HG02884 (cell line): ENCODE data around the gene FBLN1.
"Not testable (repeated sequence)": the region's sequence is repeated elsewhere in the genome, so short reads cannot be mapped to it uniquely, and the experiment has no call there.

Source experiments
- ATAC-seq: cut with Tn5 transposase; IDR thresholded peaks from one replicate; pipeline ENCODE4 v1.9.1; 2021; ENCODE audit warnings: mild to moderate bottlenecking, moderate library complexity; ENCODE audit not compliant: unreplicated experiment

The FBLN1 gene

GRCh38 chr22:45502215-45503049, at the start of gene FBLN1:
Gene FBLN1, plus strand, starts transcription at chr22:45502883. Its CDS starts 103 bp downstream, at chr22:45502986.
- no peak for ATAC-seq

GRCh38 chr22:45453764-45454163, 48.9 kb upstream of the FBLN1 start:
- ATAC-seq: no peak

GRCh38 chr22:45454275-45454674, 48.4 kb upstream of the FBLN1 start:
- ATAC-seq: no peak

- no peak for ATAC-seq
These were observed 47.5 kb upstream of the FBLN1 start for GRCh38 chr22:45455212-45455611.

GRCh38 chr22:45455621-45456020, 47.1 kb upstream of the FBLN1 start:
- no peak for ATAC-seq

- no peak for ATAC-seq
These were observed 45.9 kb upstream of the FBLN1 start for GRCh38 chr22:45456811-45457210.

- no peak for ATAC-seq
These were observed 44.2 kb upstream of the FBLN1 start for GRCh38 chr22:45458532-45458931.

GRCh38 chr22:45459235-45459634, 43.4 kb upstream of the FBLN1 start:
- ATAC-seq: no peak

GRCh38 chr22:45460288-45461109, 42.2 kb upstream of the FBLN1 start:
- no peak for ATAC-seq

GRCh38 chr22:45462034-45462655, 40.5 kb upstream of the FBLN1 start:
- no peak for ATAC-seq

GRCh38 chr22:45463691-45464090, 39.0 kb upstream of the FBLN1 start:
- ATAC-seq: not testable (repeated sequence)

- no peak for ATAC-seq
These were observed 37.0 kb upstream of the FBLN1 start for GRCh38 chr22:45465633-45466032.

- ATAC-seq: no peak
These were observed 33.8 kb upstream of the FBLN1 start for GRCh38 chr22:45468872-45469271.

- ATAC-seq: no peak
These were observed 33.2 kb upstream of the FBLN1 start for GRCh38 chr22:45469281-45470073.

- no peak for ATAC-seq
These were observed 31.8 kb upstream of the FBLN1 start for GRCh38 chr22:45470871-45471270.

- no peak for ATAC-seq
These were observed 30.3 kb upstream of the FBLN1 start for GRCh38 chr22:45472426-45472825.

GRCh38 chr22:45473626-45474237, 29.0 kb upstream of the FBLN1 start:
- no peak for ATAC-seq

GRCh38 chr22:45475063-45475747, 27.5 kb upstream of the FBLN1 start:
- ATAC-seq: no peak

- ATAC-seq: no peak
These were observed 26.7 kb upstream of the FBLN1 start for GRCh38 chr22:45475851-45476514.
